Measurements from ENCODE around the gene PHEX. TPM values are rescaled to one million over a fixed set of nuclear protein-coding genes. Genes with fewer than 3 reads are reported as not detected.

PHEX gene
- total RNA-seq, 1 experiment from 2014 or later = 1.3 TPM

GRCh38 chrX:22193851-22194659 is 161.9 kb downstream of the PHEX start:
- Histone ChIP-seq H3K36me3 (ENCODE audit: insufficient read depth, low read length) (no peaks in the 10 kb centered on the region), H3K27me3 (ENCODE audit: low read length) (no peaks in the 10 kb centered on the region), H2AFZ (ENCODE audit: low read length) (no peak overlapping the region), H3K4me3 (ENCODE audit: low read length) (no peak overlapping the region), H3K27ac (ENCODE audit: low read length) (no peak overlapping the region), H3K9me2 (replicated peaks; ENCODE audit: insufficient read depth, low read length) (no peaks in the 10 kb centered on the region), H3K79me2 (ENCODE audit: low read length) (no peaks in the 10 kb centered on the region), H3K9ac (ENCODE audit: low read length) (no peak overlapping the region), H4K20me1 (ENCODE audit: insufficient read depth, low read depth, low read length) (no peaks in the 10 kb centered on the region), H3K9me3 (ENCODE audit: low read length) (no peaks in the 10 kb centered on the region), H3K4me2 (ENCODE audit: low read depth, low read length, poor library complexity, severe bottlenecking) (no peak overlapping the region), H3K4me1 (ENCODE audit: low read length) (no peaks in the 10 kb centered on the region)
- no peak for DNase-seq

- Histone ChIP-seq H3K9me2 (replicated peaks; ENCODE audit: insufficient read depth, low read length) (no peaks in the 10 kb centered on the region), H4K20me1 (ENCODE audit: insufficient read depth, low read depth, low read length) (no peaks in the 10 kb centered on the region), H3K4me2 (ENCODE audit: low read depth, low read length, poor library complexity, severe bottlenecking) (no peak overlapping the region), H3K4me3 (ENCODE audit: low read length) (no peak overlapping the region), H3K4me1 (ENCODE audit: low read length) (no peaks in the 10 kb centered on the region), H3K79me2 (ENCODE audit: low read length) (no peaks in the 10 kb centered on the region), H3K27ac (ENCODE audit: low read length) (no peak overlapping the region), H3K9me3 (ENCODE audit: low read length) (no peaks in the 10 kb centered on the region), H2AFZ (ENCODE audit: low read length) (no peak overlapping the region), H3K36me3 (ENCODE audit: insufficient read depth, low read length) (no peaks in the 10 kb centered on the region), H3K27me3 (ENCODE audit: low read length) (no peaks in the 10 kb centered on the region), H3K9ac (ENCODE audit: low read length) (no peak overlapping the region)
- no peak for DNase-seq
Measured at GRCh38 chrX:22194660-22194945, 162.5 kb downstream of the PHEX start.

GRCh38 chrX:22196149-22196548 is 164.0 kb downstream of the PHEX start:
- Histone ChIP-seq H3K4me1 (ENCODE audit: low read length) (no peaks in the 10 kb centered on the region), H3K27me3 (ENCODE audit: low read length) (no peaks in the 10 kb centered on the region), H3K27ac (ENCODE audit: low read length) (no peak overlapping the region), H3K9ac (ENCODE audit: low read length) (no peak overlapping the region), H3K9me3 (ENCODE audit: low read length) (no peaks in the 10 kb centered on the region), H3K4me3 (ENCODE audit: low read length) (no peak overlapping the region), H2AFZ (ENCODE audit: low read length) (no peak overlapping the region), H3K36me3 (ENCODE audit: insufficient read depth, low read length) (no peaks in the 10 kb centered on the region), H3K79me2 (ENCODE audit: low read length) (no peaks in the 10 kb centered on the region), H3K4me2 (ENCODE audit: low read depth, low read length, poor library complexity, severe bottlenecking) (no peak overlapping the region), H4K20me1 (ENCODE audit: insufficient read depth, low read depth, low read length) (no peaks in the 10 kb centered on the region), H3K9me2 (replicated peaks; ENCODE audit: insufficient read depth, low read length) (no peaks in the 10 kb centered on the region)
- DNase-seq = no peak

- no peak overlapping the region for H3K27ac ChIP-seq (ENCODE audit: low read length)
- no peak overlapping the region for H3K4me2 ChIP-seq (ENCODE audit: low read depth, low read length, poor library complexity, severe bottlenecking)
- no peaks in the 10 kb centered on the region for H3K27me3 ChIP-seq (ENCODE audit: low read length)
- H3K4me3 ChIP-seq (ENCODE audit: low read length) = no peak overlapping the region
- H4K20me1 ChIP-seq (ENCODE audit: insufficient read depth, low read depth, low read length) = no peaks in the 10 kb centered on the region
- no peak for DNase-seq
- H3K9me3 ChIP-seq (ENCODE audit: low read length) = no peaks in the 10 kb centered on the region
- no peaks in the 10 kb centered on the region for H3K79me2 ChIP-seq (ENCODE audit: low read length)
- H3K4me1 ChIP-seq (ENCODE audit: low read length) = no peaks in the 10 kb centered on the region
- H3K9ac ChIP-seq (ENCODE audit: low read length) = no peak overlapping the region
- H3K36me3 ChIP-seq (ENCODE audit: insufficient read depth, low read length) = no peaks in the 10 kb centered on the region
- H2AFZ ChIP-seq (ENCODE audit: low read length) = no peak overlapping the region
- H3K9me2 ChIP-seq (replicated peaks; ENCODE audit: insufficient read depth, low read length) = no peaks in the 10 kb centered on the region
Measured at GRCh38 chrX:22202251-22202650, 170.1 kb downstream of the PHEX start.

GRCh38 chrX:22203186-22203585 is 171.1 kb downstream of the PHEX start:
- Histone ChIP-seq H2AFZ (ENCODE audit: low read length) (no peak overlapping the region), H3K36me3 (ENCODE audit: insufficient read depth, low read length) (no peaks in the 10 kb centered on the region), H3K27ac (ENCODE audit: low read length) (no peak overlapping the region), H3K9me3 (ENCODE audit: low read length) (no peaks in the 10 kb centered on the region), H3K27me3 (ENCODE audit: low read length) (no peaks in the 10 kb centered on the region), H4K20me1 (ENCODE audit: insufficient read depth, low read depth, low read length) (no peaks in the 10 kb centered on the region), H3K9me2 (replicated peaks; ENCODE audit: insufficient read depth, low read length) (no peaks in the 10 kb centered on the region), H3K9ac (ENCODE audit: low read length) (no peak overlapping the region), H3K79me2 (ENCODE audit: low read length) (no peaks in the 10 kb centered on the region), H3K4me2 (ENCODE audit: low read depth, low read length, poor library complexity, severe bottlenecking) (no peak overlapping the region), H3K4me3 (ENCODE audit: low read length) (no peak overlapping the region), H3K4me1 (ENCODE audit: low read length) (no peaks in the 10 kb centered on the region)
- DNase-seq = no peak

GRCh38 chrX:22206781-22207180 is 174.7 kb downstream of the PHEX start:
- Histone ChIP-seq H3K4me1 (ENCODE audit: low read length) (no peaks in the 10 kb centered on the region), H3K27me3 (ENCODE audit: low read length) (no peaks in the 10 kb centered on the region), H3K9me3 (ENCODE audit: low read length) (no peaks in the 10 kb centered on the region), H3K4me3 (ENCODE audit: low read length) (no peak overlapping the region), H4K20me1 (ENCODE audit: insufficient read depth, low read depth, low read length) (no peaks in the 10 kb centered on the region), H3K9me2 (replicated peaks; ENCODE audit: insufficient read depth, low read length) (no peaks in the 10 kb centered on the region), H2AFZ (ENCODE audit: low read length) (no peak overlapping the region), H3K9ac (ENCODE audit: low read length) (no peak overlapping the region), H3K79me2 (ENCODE audit: low read length) (no peaks in the 10 kb centered on the region), H3K4me2 (ENCODE audit: low read depth, low read length, poor library complexity, severe bottlenecking) (no peak overlapping the region), H3K27ac (ENCODE audit: low read length) (no peak overlapping the region), H3K36me3 (ENCODE audit: insufficient read depth, low read length) (no peaks in the 10 kb centered on the region)
- DNase-seq = no peak

GRCh38 chrX:22220941-22221340 is 188.8 kb downstream of the PHEX start:
- Histone ChIP-seq H3K36me3 (ENCODE audit: insufficient read depth, low read length) (no peaks in the 10 kb centered on the region), H3K9ac (ENCODE audit: low read length) (no peak overlapping the region), H2AFZ (ENCODE audit: low read length) (no peak overlapping the region), H3K4me3 (ENCODE audit: low read length) (no peak overlapping the region), H4K20me1 (ENCODE audit: insufficient read depth, low read depth, low read length) (no peaks in the 10 kb centered on the region), H3K27me3 (ENCODE audit: low read length) (no peaks in the 10 kb centered on the region), H3K4me1 (ENCODE audit: low read length) (no peaks in the 10 kb centered on the region), H3K27ac (ENCODE audit: low read length) (no peak overlapping the region), H3K79me2 (ENCODE audit: low read length) (no peaks in the 10 kb centered on the region), H3K9me2 (replicated peaks; ENCODE audit: insufficient read depth, low read length) (no peaks in the 10 kb centered on the region), H3K4me2 (ENCODE audit: low read depth, low read length, poor library complexity, severe bottlenecking) (no peak overlapping the region), H3K9me3 (ENCODE audit: low read length) (no peaks in the 10 kb centered on the region)
- DNase-seq = no peak

- no peaks in the 10 kb centered on the region for H3K36me3 ChIP-seq (ENCODE audit: insufficient read depth, low read length)
- no peaks in the 10 kb centered on the region for H3K79me2 ChIP-seq (ENCODE audit: low read length)
- H3K9ac ChIP-seq (ENCODE audit: low read length) = no peak overlapping the region
- no peaks in the 10 kb centered on the region for H3K9me3 ChIP-seq (ENCODE audit: low read length)
- no peaks in the 10 kb centered on the region for H3K27me3 ChIP-seq (ENCODE audit: low read length)
- H2AFZ ChIP-seq (ENCODE audit: low read length) = no peak overlapping the region
- no peaks in the 10 kb centered on the region for H3K9me2 ChIP-seq (replicated peaks; ENCODE audit: insufficient read depth, low read length)
- no peaks in the 10 kb centered on the region for H4K20me1 ChIP-seq (ENCODE audit: insufficient read depth, low read depth, low read length)
- no peaks in the 10 kb centered on the region for H3K4me1 ChIP-seq (ENCODE audit: low read length)
- no peak overlapping the region for H3K4me2 ChIP-seq (ENCODE audit: low read depth, low read length, poor library complexity, severe bottlenecking)
- H3K27ac ChIP-seq (ENCODE audit: low read length) = no peak overlapping the region
- DNase-seq = no peak
- H3K4me3 ChIP-seq (ENCODE audit: low read length) = no peak overlapping the region
Measured at GRCh38 chrX:22234380-22234779, 202.3 kb downstream of the PHEX start.
